GM19239 (cell line): ENCODE data around the gene FBXO4.
"Not testable (repeated sequence)": the region's sequence is repeated elsewhere in the genome, so short reads cannot be mapped to it uniquely, and the experiment has no call there.

ENCODE experiments used
- DNase-seq: peaks from one replicate; pipeline ENCODE4 v3.0.0; 2011; ENCODE audit warnings: low spot score; ENCODE audit not compliant: insufficient read length
- FAIRE-seq: peaks from 2 replicates; lab custom pipeline; 2011; peaks lifted over from hg19 to GRCh38; lab: Jason Lieb, UNC

Gene FBXO4

DNA sequence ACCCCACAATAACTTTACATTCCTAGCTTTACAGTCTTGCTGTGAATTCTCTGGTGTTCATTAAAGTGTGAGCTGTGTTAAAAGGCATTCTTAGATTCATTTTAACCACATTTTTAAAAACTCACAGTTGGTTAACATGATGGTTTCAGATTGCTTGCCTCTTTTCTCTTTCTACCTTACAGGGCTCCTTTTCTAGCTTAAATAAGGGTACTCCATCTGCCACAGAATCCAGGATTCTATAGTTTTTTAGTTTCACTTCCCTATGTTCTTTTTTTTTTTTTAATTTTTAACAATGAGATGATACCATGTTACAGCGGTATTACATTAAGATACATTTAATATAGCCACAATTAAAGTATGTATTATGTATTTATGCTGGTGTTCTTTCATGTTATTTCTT is 3.9 kb upstream of the FBXO4 start:
- DNase-seq (no peak), FAIRE-seq (peak; percentile 44)

DNA sequence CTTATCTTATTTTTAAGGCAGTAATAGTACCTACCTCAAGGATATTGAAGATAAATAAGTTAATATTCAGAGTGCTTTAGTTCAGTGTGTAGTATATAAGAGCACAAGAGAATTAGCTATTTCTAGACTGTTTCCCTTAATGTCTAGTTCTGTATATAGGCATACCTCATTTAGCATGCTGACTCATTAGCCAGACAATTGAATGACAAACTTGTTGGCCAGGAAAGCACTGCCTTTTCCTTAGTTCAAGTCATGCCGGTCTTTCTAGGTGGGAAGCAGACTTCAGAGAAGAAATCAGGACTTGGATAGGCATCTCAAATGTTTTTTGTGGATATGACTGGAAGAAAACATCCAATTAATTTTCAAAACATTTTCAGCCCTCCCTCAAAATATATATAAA is 3.2 kb upstream of the FBXO4 start:
- DNase-seq (no peak), FAIRE-seq (no peak)

DNA sequence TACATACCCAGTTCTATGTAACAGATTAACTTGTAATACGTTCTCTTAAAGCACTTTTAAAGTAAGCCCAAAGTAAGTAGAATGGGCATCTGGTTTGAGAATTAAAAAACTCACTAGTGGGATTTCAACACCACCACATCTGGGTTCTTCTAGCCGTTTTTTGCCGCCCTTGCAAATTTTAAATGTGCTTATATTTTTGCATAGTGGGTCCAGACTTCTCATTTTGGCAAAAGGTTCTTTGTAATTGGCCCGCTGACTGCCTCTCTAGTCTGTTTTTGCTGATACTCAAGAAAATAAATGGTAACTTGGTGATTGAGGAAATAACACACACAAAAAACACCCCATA is 582 bp upstream of the FBXO4 start:
- FAIRE-seq: no peak
- DNase-seq: no peak

DNA sequence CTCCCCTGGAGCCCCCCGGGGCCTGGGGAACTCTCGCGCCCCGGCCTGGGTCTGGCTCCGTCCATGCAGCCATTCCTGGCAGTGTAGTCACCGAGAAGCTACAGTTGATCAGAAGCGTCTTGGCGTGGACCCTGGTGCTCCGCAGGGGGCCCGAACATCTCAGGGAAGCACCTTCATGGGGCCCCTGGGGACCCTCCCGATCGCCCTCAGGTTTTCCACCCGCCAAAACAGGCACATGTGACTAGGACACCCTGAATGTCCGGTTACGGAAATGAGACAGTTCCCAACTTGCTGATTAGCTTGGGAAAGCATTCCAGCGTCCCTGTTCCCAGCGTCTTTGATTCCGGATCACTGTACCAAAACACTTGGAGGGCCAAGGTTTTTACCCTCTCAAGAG is 472 bp downstream of the FBXO4 start:
- DNase-seq (no peak), FAIRE-seq (peak; percentile 23)

DNA sequence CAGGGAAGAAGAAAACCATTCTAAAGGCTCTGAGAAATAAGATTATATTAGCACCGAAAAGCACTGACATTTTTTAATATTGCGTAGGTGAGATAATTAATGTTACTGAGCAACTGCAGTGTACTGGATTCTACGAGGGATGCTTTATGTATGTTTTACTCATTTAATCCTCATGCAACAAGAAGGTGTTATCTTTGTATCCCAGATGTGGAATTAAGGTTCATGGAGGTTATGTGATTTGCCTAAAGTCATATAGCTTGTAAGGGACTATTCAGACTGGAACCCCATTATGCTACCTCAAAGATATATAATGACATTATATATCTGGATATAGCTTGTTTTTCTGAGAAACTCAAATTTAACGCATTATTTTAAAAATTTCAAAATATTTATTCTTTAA is 2.5 kb downstream of the FBXO4 start:
- no peak for DNase-seq
- no peak for FAIRE-seq

DNA sequence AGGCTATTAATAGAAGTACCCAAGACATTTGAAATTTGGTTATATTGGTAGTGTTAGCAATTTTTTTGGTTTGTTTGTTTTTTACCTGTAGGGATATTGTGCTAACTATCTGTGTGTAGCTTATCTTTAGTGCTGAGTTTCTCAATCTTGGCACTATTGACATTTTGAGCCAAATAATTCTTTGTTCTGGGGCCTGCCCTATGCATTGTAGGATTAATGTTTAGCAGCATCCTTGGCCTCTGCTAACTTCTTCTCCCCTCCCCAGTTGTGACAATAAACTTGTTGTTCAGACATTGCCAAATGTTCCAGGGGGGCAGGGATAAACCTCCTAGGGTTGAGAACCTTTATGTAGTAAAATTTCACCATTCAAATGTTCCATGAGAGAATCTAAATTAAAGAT is 4.0 kb downstream of the FBXO4 start:
- DNase-seq (no peak), FAIRE-seq (no peak)

DNA sequence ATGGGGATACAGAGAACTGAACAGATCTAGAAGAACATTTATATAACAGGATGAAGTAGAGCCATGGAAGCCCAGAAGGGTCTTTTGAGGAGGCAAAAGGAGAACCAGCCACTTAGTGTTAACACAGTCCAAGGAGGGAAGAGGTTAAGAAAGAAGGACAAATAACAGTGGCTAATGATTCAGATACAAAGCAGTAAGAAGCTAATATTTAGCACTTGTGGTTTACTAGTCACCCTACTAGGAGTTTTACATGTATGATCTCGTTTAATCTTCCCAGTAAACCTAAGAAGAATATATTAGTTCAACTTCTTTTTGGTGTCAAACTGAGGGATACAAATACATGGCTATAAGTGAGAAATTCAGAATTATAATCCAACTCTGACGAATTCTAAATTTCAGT is 7.7 kb downstream of the FBXO4 start:
- FAIRE-seq (no peak), DNase-seq (no peak)

DNA sequence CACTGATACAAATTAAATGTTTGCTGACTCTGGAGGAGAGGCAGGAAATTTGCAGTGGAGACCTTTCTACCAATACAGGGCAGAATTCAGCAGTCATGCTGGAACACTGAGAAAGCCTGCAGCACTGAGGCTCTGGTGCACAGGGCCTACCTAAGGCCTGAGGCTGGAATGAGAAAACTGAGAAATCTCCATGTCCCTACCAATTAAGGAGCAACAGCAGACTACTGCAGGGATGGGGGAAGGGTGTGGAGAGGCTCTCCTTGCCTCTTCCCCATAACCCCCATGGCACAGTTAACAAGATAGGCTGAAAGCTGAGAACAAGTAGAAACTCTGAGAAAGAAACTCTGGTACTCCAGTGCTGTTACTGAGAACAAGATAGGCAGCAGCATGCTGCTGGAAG is 10.5 kb downstream of the FBXO4 start:
- no peak for DNase-seq
- FAIRE-seq: no peak

DNA sequence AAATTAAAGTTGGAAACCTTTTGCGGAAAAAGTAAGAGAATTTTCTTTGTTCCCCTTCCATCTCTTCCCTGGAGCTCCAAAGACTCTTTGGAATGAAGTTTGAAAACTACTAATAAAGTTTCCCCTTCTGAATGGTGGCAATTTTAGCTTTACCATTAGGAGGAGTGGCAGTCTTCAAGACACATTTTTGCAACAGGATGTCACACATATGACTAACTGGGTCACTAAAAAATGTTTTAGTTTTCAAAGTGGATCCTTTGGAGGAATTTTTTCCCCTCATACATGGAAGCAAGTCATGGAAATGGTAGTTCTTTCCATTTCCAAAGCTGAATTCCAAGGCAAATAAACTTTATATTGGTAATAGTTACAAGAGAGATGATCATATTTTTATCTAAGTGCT is 15.6 kb downstream of the FBXO4 start:
- DNase-seq (no peak), FAIRE-seq (no peak)

DNA sequence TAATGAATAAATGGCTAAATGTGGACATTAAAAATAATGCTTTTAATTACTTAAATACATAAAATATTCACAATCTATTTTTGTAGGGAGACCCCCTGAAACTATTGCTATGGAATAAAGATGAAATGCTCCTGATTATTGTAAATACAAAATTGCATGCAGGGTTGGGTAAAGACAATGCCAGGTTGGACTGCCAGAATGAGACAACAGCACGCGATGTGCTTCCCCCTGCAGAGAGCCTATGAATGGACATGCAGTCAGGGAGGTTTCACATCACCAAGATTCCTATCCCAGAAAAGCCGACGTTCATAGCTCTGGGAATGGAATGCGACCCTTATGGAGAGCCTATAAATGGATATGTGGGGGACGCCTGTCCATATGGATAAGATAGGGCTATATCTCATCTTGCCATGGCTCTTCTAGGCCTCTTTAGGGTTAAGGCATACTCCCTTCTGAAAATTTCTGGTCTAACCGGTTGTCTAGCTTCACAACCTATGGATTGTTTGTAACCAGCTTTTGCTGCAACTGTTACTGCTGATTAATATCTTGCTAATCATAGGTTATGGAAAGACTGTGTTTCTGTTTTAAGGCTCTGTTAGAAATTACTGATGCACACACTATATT is 20.4 kb downstream of the FBXO4 start:
- not testable (repeated sequence) for DNase-seq, FAIRE-seq

DNA sequence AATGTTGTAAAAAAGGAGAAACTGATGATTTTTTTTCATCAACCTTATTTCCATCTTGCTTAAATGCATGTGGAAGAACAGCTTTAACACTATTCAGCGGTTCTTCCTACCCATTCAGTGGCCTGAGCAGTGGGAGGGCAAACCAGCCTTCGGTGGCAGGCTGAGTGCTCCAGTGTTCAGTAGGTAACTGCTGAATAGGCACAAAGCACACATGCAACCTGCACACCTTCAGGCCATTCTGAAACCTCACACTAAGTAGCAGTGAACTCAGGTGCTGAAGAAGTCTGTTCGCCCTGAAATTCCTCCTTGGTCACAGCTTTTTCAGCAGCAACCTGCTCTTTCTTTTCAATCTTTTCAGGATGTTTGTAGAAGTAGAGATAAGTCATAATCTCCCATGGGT is 26.1 kb downstream of the FBXO4 start:
- DNase-seq (no peak), FAIRE-seq (no peak)

DNA sequence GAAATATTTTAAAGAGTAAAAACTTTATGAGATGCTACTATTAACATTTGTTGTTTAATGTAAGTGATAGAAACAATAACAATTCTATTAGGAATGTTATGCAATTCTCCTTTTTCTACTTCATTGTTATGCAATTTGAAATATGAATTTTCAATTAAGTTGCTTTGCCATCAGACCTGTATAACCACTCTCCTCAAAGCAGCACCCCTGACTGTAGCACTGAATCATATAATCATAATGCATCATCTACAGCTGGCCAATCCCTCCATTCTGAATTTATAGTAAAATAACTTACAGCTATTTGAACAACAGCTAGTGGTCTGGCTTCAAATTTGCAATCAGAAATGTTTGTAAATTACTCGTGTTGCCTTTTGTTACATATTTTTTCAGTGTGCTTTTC is 29.2 kb downstream of the FBXO4 start:
- FAIRE-seq (no peak), DNase-seq (no peak)

DNA sequence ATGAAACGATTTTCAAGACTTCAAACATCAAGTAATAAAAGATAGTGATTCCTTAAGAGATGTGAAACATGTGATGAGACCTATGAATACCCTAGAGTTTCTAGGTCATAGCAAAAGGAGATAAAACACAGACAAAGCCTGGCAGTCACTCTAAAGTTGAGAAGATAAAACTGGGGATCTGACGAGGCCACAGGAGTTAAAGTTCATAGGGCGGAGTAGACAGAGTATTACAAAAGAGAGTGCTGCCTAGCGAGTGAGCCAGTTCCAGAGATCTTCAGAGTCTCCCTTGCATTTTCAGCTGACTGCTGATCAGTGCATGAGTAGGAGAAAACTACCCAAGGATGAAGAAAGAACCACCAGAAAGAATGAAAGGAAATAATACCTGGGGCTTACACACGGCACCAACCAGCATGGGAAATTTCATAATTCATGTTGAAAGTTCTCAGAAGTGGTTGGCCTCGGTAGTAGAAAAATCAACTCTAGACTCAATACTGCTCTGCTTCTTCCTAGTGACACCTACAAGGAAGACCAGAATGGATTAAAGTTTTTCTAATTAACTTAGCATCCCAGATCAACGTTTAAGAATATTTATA is 30.4 kb downstream of the FBXO4 start:
- no peak for DNase-seq
- FAIRE-seq: no peak

DNA sequence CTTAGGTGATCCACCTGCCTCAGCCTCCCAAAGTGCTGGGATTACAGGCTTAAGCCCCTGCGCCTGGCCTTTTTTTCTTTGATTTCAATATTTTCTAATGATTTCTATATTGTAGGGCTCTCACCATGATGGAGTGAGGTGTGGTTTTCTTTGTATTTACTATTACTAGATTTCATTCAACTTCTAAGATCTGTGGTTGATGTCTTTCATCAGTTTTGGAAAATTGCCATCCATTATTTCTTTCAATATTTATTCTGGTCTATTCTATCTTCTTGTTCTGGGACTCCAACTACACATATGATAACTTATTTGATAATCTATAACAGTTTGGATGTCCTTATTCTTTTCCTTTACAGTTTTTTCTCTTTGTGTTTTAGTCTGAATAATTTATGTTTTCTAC is 31.9 kb downstream of the FBXO4 start:
- DNase-seq (no peak), FAIRE-seq (no peak)

DNA sequence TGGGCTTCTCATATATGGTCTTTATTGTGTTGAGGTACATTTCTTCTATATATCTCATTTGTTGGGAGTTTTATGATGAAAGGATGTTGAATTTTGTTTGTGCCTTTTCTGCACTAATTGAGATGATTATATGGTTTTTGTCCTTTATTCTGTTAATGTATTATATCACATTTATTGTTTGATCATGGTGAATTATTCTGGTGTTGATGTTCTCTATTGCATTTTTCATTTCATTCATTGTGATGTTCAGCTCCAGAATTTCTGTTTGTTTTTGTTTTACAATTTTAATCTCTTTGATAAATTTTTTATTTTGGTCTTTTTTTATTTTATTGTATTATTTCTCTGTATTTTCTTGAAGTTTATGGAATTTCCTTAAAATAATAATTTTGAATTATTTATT is 35.4 kb downstream of the FBXO4 start:
- DNase-seq (no peak), FAIRE-seq (no peak)

DNA sequence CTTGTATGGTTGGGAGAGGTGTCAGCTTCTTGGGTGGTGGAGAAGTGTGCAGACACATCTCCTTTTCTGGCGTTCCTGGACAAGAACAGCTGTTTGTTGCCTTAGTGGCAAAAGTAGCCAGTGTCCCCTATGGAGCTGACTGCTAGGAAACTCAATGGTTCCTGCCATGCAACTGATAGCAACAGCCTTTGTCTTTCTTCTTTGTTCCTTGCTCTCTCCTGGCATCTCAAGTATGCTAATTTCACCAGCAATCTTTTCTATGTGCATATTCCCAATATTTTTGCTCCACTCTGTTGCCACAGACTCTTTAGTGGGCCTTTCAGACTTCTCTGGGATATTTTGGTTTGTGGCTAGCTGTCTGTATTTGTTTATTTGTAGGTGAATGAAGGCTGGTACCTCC is 36.7 kb downstream of the FBXO4 start:
- DNase-seq: no peak
- FAIRE-seq: no peak

DNA sequence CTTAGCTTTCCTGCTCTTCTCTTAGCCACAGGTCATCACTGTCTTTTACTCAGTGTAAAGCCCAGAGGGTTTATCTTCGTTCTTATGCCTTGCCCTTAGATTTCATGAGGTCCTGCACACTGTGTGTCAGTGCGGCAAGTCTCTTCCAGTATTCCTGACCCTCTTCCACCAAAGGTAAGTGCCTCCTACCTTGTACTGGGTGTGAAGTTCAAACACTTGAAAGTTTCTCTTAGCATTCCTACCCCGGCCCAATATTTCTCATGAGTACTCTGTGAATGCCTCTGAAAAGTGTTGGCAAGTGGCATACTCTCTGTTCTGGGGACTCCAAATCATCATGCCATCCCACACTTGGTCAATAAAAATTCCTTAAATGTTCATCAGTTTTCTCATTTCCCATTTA is 37.4 kb downstream of the FBXO4 start:
- no peak for FAIRE-seq

DNA sequence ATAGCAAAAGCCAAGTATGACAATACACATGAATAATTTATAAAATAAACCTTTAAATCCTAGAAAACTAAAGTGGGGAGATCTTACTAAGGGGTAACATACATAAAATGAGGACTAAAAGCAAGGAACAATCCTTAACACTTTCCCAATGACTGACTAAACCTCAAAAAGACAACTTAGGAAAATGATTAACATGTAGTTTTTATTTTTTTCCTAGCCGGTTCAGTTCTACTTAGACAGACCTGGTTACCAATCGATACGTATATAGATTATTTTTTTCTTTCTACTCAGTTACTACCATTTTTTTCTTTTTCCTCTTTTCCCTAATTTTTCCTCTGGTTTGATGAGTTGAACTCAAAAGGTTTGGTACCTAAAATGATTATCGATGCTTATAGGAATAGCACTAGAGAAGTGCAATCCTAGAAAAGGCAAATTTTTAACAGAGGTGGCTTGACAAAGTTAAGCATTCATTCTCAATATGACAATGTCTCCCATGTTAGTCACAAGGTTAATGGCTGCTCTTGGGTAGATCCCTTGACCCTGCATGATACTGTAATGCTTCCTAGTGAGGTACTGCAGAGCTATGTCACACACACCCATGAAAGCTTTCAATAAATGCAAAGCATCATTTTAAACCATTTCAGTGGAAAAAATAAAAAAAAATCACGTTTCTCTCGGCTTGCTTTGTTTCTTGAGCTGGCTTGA is 41.5 kb downstream of the FBXO4 start:
- no peak for FAIRE-seq
- no peak for DNase-seq

More for the DNA sequence above, 37.4 kb downstream of the FBXO4 start:
- DNase-seq: no peak

DNA sequence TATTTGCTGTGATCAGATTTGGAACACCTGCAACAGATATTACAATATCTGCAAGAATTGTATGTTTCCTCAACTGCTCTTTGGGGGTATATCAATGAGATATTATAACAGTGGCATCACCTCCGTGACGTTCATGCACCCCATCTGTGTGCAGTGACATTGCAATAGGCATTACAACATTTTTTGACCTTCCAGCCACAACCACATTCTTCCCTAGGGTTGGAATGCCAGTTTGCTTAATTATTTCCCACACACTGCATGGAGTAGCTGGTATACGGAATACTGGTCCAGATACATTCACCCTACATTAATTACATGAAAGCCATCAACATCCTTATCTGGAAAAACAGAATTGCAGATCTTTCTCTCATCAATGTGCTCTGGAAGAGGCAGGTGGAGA is 42.3 kb downstream of the FBXO4 start:
- FAIRE-seq (no peak), DNase-seq (no peak)

DNA sequence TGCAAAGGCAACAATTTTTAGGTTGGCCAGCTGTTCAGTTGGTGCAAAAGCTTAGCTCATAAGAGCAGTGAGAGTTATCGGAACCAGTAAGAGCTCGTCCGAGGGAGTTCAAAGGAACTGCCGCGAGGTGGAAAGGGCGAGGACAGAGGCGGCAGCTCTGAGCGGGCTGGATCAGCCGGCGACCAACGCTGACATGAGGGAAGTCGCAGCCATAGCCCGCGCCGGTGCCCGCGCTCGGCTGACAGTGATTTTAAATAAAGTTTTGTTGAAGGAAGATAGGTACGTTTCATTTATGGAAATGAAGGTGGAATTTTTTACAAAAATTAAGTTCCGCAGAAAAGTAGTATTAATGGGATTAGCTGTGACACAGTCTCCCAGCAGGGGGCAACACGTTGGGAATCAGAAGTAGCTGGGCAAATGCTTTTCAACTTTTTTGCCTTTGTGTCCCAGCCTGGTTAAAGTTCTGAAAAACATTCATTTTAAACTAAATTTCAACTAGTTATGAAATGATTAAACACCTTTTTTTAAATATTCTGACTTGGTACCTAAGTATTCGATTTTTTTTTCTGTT is 43.2 kb downstream of the FBXO4 start:
- no peak for DNase-seq

DNA sequence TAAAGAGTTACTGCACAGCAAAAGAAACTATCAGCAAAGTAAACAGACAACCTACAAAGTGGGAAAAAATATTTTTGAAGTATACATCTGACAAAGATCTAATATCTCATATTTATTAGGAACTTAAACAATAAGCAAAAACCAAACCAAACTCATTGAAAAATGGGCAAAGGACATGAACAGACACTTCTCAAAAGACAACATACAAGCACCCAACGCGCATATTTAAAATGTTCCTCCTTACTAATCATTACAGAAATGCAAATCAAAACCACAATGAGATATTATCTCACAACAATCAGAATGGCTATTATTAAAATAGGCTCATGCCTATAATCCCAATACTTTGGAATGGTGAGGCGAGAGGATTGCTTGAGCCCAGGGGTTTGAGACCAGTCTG is 48.0 kb downstream of the FBXO4 start:
- FAIRE-seq (no peak), DNase-seq (no peak)

More for the DNA sequence above, 43.2 kb downstream of the FBXO4 start:
- no peak for FAIRE-seq

DNA sequence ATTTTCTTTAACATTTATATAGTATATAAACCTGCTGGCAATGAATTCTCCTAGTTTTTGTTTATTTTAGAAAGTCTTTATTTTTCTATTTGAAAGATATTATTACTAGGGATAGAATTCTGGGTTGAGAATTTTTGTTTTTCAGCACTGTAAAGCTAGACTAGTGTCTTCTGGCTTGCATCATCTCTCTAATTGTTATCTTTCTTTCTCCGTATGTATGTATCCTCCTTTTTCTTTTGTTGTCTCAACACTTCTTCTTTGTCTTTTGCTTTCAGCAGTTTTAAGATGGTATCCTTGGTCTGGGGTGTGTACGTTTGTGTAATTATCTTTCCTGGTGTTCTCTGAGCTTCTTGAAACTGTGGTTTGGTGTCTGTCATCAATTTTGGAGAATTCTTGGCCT is 48.8 kb downstream of the FBXO4 start:
- FAIRE-seq: no peak

More for the DNA sequence above, 48.8 kb downstream of the FBXO4 start:
- DNase-seq: no peak
